ENCODE results near the gene GMPR.

GMPR gene

DNA sequence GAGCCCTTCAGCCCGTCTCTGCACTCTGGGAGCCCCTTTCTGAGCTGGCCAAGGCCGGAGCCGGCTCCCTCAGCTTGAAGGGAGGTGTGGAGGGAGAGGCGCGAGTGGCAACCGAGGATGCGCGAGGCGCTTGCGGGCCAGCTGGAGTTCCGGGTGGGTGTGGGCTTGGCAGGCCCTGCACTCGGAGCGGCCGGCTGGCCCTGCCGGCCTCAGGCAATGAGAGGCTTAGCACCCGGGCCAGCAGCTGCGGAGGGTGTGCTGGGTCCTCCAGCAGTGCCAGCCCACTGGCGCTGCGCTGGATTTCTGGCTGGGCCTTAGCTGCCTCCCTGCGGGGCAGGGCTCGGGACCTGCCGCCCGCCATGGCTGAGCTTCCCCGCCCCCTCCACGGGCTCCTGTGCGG lies 49.8 kb downstream of the GMPR start:
- TF ChIP-seq CTCF (IDR thresholded peaks at IDR 0.05), result no peak

DNA sequence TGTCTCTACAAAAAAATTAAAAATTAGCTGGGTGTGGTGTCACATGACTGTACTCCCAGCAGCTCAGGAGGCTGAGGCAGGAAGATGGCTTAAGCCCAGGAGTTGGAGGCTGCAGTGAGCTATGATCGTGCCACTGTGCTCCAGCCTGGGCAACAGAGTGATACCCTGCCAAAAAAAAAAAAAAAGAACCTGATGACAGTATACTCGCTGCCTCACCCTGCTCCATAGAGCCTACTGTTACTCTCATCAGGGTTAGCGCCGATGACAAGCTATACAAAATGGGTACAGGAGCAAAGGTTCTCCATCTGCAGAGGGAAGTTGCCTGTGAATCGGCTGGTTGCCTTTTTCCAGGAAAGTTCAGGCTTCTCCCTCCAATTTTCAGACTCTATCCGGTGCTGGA lies 53.4 kb downstream of the GMPR start:
- TF ChIP-seq CTCF (IDR thresholded peaks at IDR 0.05), result no peak

- TF ChIP-seq CTCF (IDR thresholded peaks at IDR 0.05), result no peak
These were observed 54.0 kb downstream of the GMPR start for GRCh38 chr6:16292432-16292831.

GRCh38 chr6:16292942-16293341 lies 54.6 kb downstream of the GMPR start:
- no peak for TF ChIP-seq CTCF (IDR thresholded peaks at IDR 0.05)

DNA sequence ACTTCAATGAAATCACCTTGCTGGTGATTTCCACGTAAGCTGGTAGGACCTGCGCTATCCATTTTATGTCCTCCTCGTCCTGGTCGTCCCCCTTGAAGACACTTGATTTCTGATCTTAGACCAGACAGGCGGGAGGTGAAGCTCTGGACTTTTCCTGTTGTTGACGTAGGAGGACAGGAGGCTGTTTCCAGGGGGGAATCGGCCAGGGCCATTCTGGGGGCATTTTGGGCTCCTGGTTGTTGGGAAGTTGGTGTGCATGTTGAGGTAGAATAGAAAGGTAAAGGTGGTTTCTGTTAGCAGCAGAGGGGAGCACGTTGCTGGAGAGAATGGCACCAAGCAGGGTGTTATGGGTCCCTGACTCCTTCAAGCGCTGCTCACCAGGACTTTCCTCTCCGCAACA lies 56.0 kb downstream of the GMPR start:
- TF ChIP-seq CTCF (IDR thresholded peaks at IDR 0.05), result no peak

- TF ChIP-seq CTCF (IDR thresholded peaks at IDR 0.05), result no peak
These were observed 56.7 kb downstream of the GMPR start for GRCh38 chr6:16295060-16295459.

- no peak for TF ChIP-seq CTCF (IDR thresholded peaks at IDR 0.05)
These were observed 57.1 kb downstream of the GMPR start for GRCh38 chr6:16295471-16295870.

DNA sequence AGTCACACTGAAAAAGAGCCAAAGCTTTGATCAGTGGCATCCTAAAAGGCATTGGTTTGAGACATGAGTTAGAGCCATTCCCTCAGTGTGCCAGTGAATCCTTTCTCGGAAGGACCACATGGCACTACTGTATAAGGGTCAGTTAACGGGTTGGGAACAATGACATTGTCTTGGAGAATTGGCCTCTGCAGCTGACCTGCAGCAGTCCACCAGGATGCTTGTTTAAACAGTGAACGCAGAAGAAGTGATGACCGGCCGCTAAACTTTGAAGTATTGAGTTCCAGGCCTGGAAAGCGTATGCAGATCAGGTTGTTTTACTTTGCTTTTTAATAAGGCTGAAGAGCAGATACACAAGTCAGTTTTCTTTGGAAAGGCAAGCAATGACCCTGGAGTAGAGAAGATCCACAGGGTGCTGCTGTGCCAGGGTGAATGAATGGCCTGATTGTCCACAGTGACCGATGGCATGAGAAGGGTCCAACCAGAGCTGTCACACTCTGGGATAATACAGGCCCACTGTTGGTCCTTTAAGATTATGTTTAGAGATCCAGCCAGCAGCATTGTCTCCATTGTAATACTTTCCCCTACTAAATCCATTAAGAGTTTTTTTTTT lies 57.8 kb downstream of the GMPR start:
- TF ChIP-seq CTCF (IDR thresholded peaks at IDR 0.05), result no peak

Data from LNCAP (cell line).